Ishikawa (cell line): Measurements from ENCODE around the gene DLEU7.

Experiments
- CEBPB ChIP-seq: IDR thresholded peaks from 2 replicates; pipeline ENCODE4 v1.6.1; 2012
- CREB1 ChIP-seq: IDR thresholded peaks from 2 replicates; pipeline ENCODE4 v1.6.1; 2012; ENCODE audit warnings: low read depth
- EGR1 ChIP-seq: IDR thresholded peaks from 2 replicates; pipeline ENCODE4 v1.6.1; 2012
- EP300 ChIP-seq: IDR thresholded peaks from 2 replicates; pipeline ENCODE4 v1.6.1; 2012; ENCODE audit warnings: borderline replicate concordance
- FOXM1 ChIP-seq: IDR thresholded peaks from 2 replicates; pipeline ENCODE4 v1.6.1; 2012; ENCODE audit warnings: low read depth, borderline replicate concordance
- MAX ChIP-seq: IDR thresholded peaks from 2 replicates; pipeline ENCODE4 v1.6.1; 2012
- NFIC ChIP-seq: IDR thresholded peaks from 2 replicates; pipeline ENCODE4 v1.6.1; 2012
- RAD21 ChIP-seq: IDR thresholded peaks from 2 replicates; pipeline ENCODE4 v1.6.1; 2012; ENCODE audit warnings: low read depth
- REST ChIP-seq: IDR thresholded peaks from 2 replicates; pipeline ENCODE4 v1.6.1; 2012; ENCODE audit warnings: low read depth, mild to moderate bottlenecking
- TAF1 ChIP-seq: IDR thresholded peaks from 2 replicates; pipeline ENCODE4 v1.6.1; 2012; ENCODE audit warnings: low read depth, mild to moderate bottlenecking
- TCF12 ChIP-seq: IDR thresholded peaks from 2 replicates; pipeline ENCODE4 v1.6.1; 2012; ENCODE audit warnings: low read depth
- TEAD4 ChIP-seq: IDR thresholded peaks from 2 replicates; pipeline ENCODE4 v1.6.1; 2012
- USF1 ChIP-seq: IDR thresholded peaks from 2 replicates; pipeline ENCODE4 v1.6.1; 2012
- YY1 ChIP-seq: IDR thresholded peaks from 2 replicates; pipeline ENCODE4 v1.6.1; 2012; ENCODE audit warnings: low read depth
- ZBTB7A ChIP-seq: IDR thresholded peaks from 2 replicates; pipeline ENCODE4 v1.6.1; 2012; ENCODE audit warnings: low read depth

The DLEU7 gene

GRCh38 chr13:50787316-50788195, 55.9 kb downstream of the DLEU7 start:
- TF ChIP-seq EP300 (no peak), USF1 (no peak), REST (no peak), YY1 (no peak), RAD21 (no peak), EGR1 (no peak), TCF12 (no peak), ZBTB7A (no peak), FOXM1 (no peak), TEAD4 (no peak), CREB1 (no peak), MAX (no peak)

GRCh38 chr13:50783717-50784290, 59.7 kb downstream of the DLEU7 start:
- TF ChIP-seq RAD21 (no peak), TAF1 (no peak), USF1 (no peak), YY1 (no peak), ZBTB7A (no peak)

GRCh38 chr13:50783066-50783465, 60.4 kb downstream of the DLEU7 start:
- no peak for TF ChIP-seq REST
- TF ChIP-seq CEBPB = no peak
- no peak for TF ChIP-seq EGR1
- TF ChIP-seq YY1 = no peak
- TF ChIP-seq FOXM1 = no peak
- TF ChIP-seq ZBTB7A = no peak
- no peak for TF ChIP-seq EP300
- no peak for TF ChIP-seq TCF12
- no peak for TF ChIP-seq TEAD4
- no peak for TF ChIP-seq USF1
- TF ChIP-seq CREB1 = no peak
- no peak for TF ChIP-seq NFIC
- TF ChIP-seq TAF1 = no peak
- no peak for TF ChIP-seq MAX
- TF ChIP-seq RAD21 = no peak

- TF ChIP-seq CREB1 (no peak), MAX (no peak), NFIC (no peak), TCF12 (no peak), USF1 (no peak), EP300 (no peak), FOXM1 (no peak), TAF1 (no peak), CEBPB (no peak), TEAD4 (no peak), RAD21 (no peak), ZBTB7A (no peak), REST (no peak), YY1 (no peak), EGR1 (no peak)
These were observed 63.1 kb downstream of the DLEU7 start for GRCh38 chr13:50780201-50781015.
